GM23338 (cell line): ENCODE results near the gene HIVEP3.

Source experiments
- JUNB ChIP-seq: IDR thresholded peaks from one replicate; pipeline ENCODE4 v1.6.1; 2016; ENCODE audit warnings: antibody characterized with exemption; ENCODE audit not compliant: unreplicated experiment
- NANOG ChIP-seq: IDR thresholded peaks from 2 replicates; pipeline ENCODE4 v1.6.1; 2016; ENCODE audit warnings: antibody characterized with exemption, borderline replicate concordance
- POLR2AphosphoS5 ChIP-seq: IDR thresholded peaks from 2 replicates; pipeline ENCODE4 v1.6.1; 2016; ENCODE audit warnings: antibody characterized with exemption, low read depth
- REST ChIP-seq: IDR thresholded peaks from one replicate; pipeline ENCODE4 v1.6.1; 2018; ENCODE audit warnings: antibody characterized with exemption; ENCODE audit not compliant: unreplicated experiment
- ZNF462 ChIP-seq: fragments of 250-450 bp; sonication (Bioruptor Pico); IDR thresholded peaks from 2 replicates; pipeline ENCODE4 v1.5.0; 2020; ENCODE audit warnings: mild to moderate bottlenecking, moderate library complexity
- TF ChIP-seq, protein P1 (sequence below), 2 experiments: fragments of 200-600 bp in 1 of 2; sonication (generic) in 1 of 2; conservative IDR thresholded peaks; 2 replicates each; pipeline versions ENCODE4 v1.5.1 to v1.6.1; 2016 to 2017; ENCODE audit warnings: antibody characterized with exemption in 2 of 2, low read depth in 2 of 2, mild to moderate bottlenecking in 2 of 2, moderate library complexity in 1 of 2

DNA sequence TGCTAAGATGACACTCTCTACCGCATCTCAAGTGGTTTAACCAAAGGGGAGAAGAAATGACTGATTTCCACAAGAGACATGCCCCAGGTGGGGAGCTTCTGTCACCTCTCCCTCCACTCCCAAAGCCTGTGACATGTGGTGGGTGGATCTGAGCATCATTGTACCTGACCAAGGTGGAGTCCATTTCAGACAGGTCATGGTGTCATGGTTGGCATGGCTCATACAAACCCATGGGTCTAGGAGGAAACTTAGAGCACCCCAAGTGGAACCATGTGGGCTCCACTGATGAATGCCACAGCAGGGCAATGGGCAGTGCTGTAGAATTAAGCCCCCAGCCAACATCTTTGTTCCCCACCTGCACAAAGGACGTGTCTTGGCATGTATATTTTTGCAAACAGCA, 302.7 kb downstream of the HIVEP3 start:
- TF ChIP-seq ZNF462 (CRISPR knock-in tag) (no peak), JUNB (no peak), REST (no peak), NANOG (no peak), POLR2AphosphoS5 (no peak)
- TF ChIP-seq, protein P1, sequence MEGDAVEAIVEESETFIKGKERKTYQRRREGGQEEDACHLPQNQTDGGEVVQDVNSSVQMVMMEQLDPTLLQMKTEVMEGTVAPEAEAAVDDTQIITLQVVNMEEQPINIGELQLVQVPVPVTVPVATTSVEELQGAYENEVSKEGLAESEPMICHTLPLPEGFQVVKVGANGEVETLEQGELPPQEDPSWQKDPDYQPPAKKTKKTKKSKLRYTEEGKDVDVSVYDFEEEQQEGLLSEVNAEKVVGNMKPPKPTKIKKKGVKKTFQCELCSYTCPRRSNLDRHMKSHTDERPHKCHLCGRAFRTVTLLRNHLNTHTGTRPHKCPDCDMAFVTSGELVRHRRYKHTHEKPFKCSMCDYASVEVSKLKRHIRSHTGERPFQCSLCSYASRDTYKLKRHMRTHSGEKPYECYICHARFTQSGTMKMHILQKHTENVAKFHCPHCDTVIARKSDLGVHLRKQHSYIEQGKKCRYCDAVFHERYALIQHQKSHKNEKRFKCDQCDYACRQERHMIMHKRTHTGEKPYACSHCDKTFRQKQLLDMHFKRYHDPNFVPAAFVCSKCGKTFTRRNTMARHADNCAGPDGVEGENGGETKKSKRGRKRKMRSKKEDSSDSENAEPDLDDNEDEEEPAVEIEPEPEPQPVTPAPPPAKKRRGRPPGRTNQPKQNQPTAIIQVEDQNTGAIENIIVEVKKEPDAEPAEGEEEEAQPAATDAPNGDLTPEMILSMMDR (conservative IDR thresholded peaks at IDR 0.05; ENCODE audit: low read depth in 2 of 2): no peak
